ENCODE measurements around the gene GNA15.

Gene GNA15

GRCh38 chr19:3175781-3176714, 40.2 kb downstream of the GNA15 start:
- no peak for TF ChIP-seq CTCF (IDR thresholded peaks at IDR 0.05; ENCODE audit: low read depth, low read length)
- peak; percentile 51 for DNase-seq (ENCODE audit: low read depth, low spot score)
- in situ Hi-C loops (cut with HindIII; ENCODE audit: low sequenced_read_pairs): no loop called here
- no peak overlapping the region for H3K4me3 ChIP-seq (ENCODE audit: low read depth, low read length)

GRCh38 chr19:3176715-3177501, 41.1 kb downstream of the GNA15 start:
- H3K4me3 ChIP-seq (ENCODE audit: low read depth, low read length): no peak overlapping the region
- DNase-seq (ENCODE audit: low read depth, low spot score): peak; percentile 43
- TF ChIP-seq CTCF (IDR thresholded peaks at IDR 0.05; ENCODE audit: low read depth, low read length): no peak
- in situ Hi-C loops (cut with HindIII; ENCODE audit: low sequenced_read_pairs): no loop called here

- no peak for DNase-seq (ENCODE audit: low read depth, low spot score)
- H3K4me3 ChIP-seq (ENCODE audit: low read depth, low read length): no peak within 1 kb of the TSS
- TF ChIP-seq CTCF (IDR thresholded peaks at IDR 0.05; ENCODE audit: low read depth, low read length): no peak
- in situ Hi-C loops (cut with HindIII; ENCODE audit: low sequenced_read_pairs): no loop called here
Observed at GRCh38 chr19:3178377-3178972, 42.6 kb downstream of the GNA15 start, which contains the start of gene S1PR4. S1PR4 (plus strand) TSS chr19:3178769; CDS start chr19:3178793, 24 bp downstream.

GRCh38 chr19:3178973-3179738, 43.3 kb downstream of the GNA15 start:
- H3K4me3 ChIP-seq (ENCODE audit: low read depth, low read length): no peak overlapping the region
- in situ Hi-C loops (cut with HindIII; ENCODE audit: low sequenced_read_pairs): no loop called here
- TF ChIP-seq CTCF (IDR thresholded peaks at IDR 0.05; ENCODE audit: low read depth, low read length): no peak
- DNase-seq (ENCODE audit: low read depth, low spot score): no peak

GRCh38 chr19:3179739-3180293, 44.0 kb downstream of the GNA15 start:
- in situ Hi-C loops (cut with HindIII; ENCODE audit: low sequenced_read_pairs): no loop called here
- no peak for DNase-seq (ENCODE audit: low read depth, low spot score)
- TF ChIP-seq CTCF (IDR thresholded peaks at IDR 0.05; ENCODE audit: low read depth, low read length): no peak
- H3K4me3 ChIP-seq (ENCODE audit: low read depth, low read length): no peak overlapping the region
